ENCODE measurements around the gene STARD13. TPM values are rescaled to one million over a fixed set of nuclear protein-coding genes. Genes with fewer than 3 reads are reported as not detected.
"Not testable (repeated sequence)": the region's sequence is repeated elsewhere in the genome, so short reads cannot be mapped to it uniquely, and the experiment has no call there.

STARD13 gene
- total RNA-seq, 1 donor from 2014 or later: 151 TPM

DNA sequence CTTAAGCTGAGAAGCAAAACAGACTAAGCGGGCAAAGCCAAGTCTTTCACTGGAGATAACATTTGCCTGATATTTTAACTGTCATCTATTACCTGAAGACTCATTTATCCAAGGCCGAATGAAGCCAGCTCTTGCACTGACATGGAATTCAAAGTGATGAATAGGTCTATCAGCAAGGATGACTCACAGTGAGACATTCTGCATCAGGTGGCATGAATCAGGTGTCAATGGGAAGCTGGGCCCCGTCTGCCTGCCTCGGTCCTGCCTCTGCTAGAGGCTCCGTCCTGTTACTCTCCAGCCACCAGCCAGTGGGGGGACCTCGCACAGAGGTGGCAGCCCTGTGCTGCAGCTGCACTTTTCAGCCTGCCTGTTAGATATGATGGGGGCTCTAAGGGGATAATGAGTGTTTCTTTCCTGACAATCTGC, 23.5 kb downstream of the STARD13 start:
- no peak for DNase-seq (ENCODE audit: low spot score)
- intact Hi-C loops (cut with DNase I): no loop called here
- peak; percentile 45 for ATAC-seq

DNA sequence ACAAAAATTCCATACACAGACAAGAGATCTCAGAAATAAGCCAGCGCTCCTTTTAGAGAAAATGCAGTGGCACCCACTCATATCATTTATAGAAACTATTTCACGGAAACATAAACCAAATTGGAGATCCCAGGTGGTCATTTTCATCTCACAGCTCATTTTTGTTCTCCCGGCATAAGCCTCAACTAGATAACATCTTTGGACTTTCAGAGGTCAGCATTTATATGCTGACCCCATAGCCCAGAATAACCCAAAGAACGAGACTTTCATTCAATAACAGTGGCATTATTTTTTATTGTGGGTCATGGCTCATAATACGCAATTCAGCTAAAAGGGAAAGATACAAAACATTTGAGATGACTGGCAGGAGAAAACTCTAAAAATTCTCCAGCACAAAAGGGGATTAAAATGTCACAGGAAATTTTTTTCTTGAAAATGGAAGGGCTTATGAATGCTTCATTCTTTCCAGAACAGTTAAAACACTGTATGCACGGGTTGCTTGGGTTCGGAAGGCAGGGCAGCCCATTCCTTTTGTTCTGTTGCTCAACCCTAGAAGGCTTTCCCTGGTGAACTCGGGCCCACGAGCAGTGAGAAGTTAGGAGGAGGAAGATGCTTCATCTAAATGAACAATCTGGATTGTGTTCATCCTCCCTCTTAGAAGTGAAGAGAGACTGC, 24.0 kb downstream of the STARD13 start:
- ATAC-seq (peak; percentile 92), DNase-seq (ENCODE audit: low spot score) (no peak)
- intact Hi-C loops (cut with DNase I): no loop called here

DNA sequence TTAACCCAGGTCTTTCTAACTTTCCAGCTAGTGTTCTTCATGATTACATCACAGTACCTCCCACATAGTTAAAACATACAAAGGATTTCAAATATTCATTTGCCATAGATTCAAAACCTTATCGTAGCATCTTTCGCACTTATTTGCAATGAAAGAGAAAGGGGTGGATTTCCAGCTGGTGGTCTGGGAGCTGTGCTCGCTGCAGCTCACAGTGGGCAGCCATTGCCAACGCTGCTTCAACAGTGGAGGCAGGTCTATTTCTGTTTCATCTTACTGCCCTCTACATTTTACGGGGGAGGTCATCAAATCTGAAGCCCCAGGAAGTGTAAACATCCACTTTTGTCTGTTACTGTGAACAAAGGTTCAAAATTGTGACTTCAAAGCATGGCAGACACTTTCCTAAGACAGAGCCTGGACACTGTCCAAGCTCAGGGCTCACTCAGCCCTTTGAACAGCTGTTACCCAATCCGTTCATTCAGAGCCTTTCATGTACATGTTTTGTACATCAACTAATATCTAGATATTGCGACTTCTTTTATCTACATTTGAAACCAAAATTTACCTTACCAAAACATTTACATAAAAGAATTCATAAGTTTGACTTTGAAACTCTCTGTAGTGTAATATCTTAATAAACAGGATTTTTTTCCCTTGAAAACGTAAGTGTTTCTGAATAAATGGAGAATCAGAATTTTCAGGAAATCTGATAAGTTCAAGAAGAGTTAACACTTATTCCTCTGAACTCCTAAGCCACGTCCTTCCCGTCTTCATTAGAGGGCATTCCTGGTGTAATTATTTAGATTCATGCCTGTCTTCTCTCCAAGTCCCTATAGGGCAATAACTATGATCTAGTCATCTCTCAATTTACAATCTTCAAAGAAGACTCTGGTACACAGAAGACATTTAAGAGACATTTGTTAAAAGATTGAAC, 25.1 kb downstream of the STARD13 start:
- DNase-seq (ENCODE audit: low spot score) (no peak), ATAC-seq (no peak)
- intact Hi-C loops (cut with DNase I): no loop called here

DNA sequence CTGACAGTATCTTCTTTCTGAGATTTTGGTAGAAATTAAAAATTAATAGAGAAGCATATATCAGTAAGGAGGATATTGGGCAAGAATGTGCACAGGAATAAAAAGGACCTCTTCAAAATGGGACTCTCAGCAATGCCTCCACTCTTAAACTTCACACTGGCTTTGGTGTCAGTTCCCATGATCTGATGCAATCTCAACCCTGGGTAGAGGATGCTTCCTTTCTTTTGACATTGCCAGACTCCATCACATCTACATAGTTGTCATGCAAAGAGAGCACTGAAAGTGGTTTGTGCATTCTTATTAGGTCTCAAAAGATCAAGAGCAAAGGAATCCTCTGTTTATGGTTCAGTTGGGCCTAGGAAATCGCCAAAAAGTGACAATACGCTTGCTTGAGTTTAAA, 26.3 kb downstream of the STARD13 start:
- ATAC-seq (no peak), DNase-seq (ENCODE audit: low spot score) (no peak)
- intact Hi-C loops (cut with DNase I): no loop called here

DNA sequence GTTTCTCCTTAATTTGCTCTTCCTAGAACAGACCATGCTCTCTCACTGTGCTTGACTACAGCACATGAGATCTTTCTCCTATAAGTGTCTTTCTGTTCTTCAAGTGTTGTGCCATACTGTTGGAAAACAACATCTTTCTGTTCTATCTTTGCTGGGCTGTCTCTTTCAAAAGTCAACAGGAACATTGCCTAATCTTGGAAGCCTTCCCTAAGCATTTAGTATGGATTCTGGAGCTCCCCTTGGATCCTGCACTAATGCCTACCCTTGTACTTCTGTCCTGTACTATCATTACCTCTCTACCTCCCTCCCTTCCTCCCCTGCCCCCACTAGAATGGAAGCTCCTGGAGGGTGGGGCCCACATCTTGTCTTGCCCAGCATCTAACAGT, 26.8 kb downstream of the STARD13 start:
- intact Hi-C loops (cut with DNase I): no loop called here
- no peak for DNase-seq (ENCODE audit: low spot score)
- peak; percentile 8 for ATAC-seq

DNA sequence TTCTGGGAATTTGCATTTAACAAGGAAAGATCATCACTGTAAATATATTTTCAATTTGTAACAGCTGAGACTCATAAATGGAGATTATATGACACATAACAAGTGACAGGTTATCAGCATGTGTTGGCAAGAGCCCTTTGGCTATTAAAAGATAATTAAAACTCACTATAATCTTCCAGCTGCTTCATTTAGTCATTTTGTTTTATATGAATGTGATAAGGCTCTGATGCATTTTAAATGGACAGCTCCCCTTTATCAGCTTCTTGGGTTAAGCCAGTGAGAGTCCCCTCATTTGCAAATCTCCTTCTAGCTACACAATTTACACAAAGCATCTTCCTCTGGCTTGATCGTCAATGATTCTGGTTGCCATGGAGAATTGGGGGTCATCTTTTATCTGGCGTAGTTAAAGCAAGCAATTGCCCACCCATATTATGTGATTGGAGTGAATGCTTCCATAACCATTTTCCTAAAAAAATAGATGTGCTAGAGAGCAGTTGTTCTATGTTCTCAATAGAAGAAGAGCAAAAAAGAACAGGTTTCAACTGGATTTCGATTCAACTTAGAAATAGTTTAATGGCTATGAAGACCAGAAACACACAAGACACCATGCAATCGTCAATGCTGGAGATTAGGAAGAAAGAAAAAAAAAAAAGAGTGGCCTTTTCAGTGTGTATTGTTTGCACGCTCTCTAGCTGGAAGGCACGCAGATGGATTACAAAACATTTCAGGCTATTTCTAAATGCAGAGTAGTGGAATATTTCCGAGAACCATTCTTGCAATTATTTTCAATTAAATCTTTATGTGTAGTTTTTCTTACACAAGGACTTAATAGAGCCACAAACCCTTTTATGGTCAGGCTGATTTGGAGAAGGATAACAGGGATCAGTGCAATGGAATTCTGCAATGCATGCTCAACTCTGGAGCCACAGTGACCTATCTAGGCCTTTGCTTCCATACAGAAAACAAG, 27.4 kb downstream of the STARD13 start:
- DNase-seq (ENCODE audit: low spot score) (no peak), ATAC-seq (no peak)
- intact Hi-C loops (cut with DNase I): no loop called here

DNA sequence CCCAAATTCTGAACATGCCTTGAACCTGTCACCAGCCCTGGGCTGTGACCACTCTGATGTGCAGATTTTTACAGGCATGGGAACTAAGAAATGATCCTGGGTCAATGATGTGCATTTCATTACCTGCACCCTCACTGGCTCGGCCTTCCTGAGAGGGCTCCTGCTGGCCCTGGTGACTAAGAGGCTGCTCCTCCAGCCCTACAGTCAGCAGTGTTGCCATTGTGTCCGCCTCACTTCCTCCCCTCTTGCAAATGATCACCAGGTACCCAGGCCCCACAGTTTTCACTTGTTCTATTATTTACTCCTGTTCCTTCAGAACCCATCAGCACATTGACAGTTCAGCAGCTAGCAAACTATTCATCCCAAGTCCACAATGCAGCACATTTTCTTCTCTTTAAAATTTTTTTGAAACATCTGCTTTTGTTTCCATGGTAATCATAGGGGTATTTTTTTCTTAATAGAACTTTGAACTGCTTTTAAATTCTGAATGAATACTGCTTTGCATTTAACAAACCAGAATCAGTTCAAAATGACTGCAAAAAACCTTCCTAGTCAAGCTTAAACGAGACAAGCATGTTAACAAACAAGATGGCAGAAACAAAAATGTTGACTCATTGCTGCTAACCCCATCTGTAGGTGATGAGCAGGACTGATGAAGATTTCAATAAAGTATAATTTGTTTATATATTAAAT, 29.3 kb downstream of the STARD13 start:
- ATAC-seq: no peak
- intact Hi-C loops (cut with DNase I): no loop called here
- no peak for DNase-seq (ENCODE audit: low spot score)

DNA sequence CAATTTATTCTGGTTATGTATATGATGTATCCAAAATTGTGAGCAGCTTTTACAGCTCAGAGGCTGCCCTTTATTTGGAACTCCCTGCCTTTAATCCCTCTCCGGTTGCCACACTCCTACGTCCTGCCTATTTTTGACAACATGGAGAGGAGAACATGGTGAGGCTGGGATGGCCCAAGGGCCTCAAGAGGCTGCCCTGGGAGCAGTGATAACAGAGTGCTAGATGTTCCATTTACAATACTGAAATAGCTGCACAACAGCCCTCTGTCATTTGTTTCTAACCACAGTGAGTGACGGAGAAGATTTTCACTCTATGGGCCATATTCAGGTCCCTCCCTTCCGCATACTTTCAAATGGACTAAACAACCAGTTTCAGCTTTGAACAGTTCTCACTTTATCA, 33.4 kb downstream of the STARD13 start:
- ATAC-seq (peak; percentile 41), DNase-seq (ENCODE audit: low spot score) (no peak)
- intact Hi-C loops (cut with DNase I): no loop called here

DNA sequence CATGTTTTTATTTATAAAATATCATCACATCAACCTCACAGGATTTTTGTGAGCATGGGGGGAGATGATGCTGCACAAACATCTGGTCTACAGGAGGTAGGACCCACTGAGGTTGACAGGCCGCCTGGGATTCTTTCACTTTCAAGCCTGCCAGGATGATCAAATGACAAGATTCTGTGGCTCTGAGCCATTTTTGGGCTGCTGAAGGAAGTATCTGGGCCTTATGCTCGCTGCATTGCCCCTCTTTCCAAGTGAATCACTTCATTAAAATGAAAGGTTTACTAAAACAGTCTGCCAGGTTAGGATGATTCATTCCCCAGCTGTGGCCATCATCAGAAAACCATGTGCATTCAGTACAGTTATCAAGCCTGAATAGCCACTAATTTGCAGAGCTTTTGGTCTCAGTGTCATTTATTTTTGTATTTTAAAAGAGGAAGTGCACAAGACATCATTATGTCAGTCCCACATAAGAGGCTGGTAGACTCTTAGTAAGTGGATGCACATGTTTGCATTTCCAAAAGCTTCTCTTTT, 34.4 kb downstream of the STARD13 start:
- ATAC-seq (peak; percentile 36), DNase-seq (ENCODE audit: low spot score) (no peak)
- intact Hi-C loops (cut with DNase I): no loop called here

DNA sequence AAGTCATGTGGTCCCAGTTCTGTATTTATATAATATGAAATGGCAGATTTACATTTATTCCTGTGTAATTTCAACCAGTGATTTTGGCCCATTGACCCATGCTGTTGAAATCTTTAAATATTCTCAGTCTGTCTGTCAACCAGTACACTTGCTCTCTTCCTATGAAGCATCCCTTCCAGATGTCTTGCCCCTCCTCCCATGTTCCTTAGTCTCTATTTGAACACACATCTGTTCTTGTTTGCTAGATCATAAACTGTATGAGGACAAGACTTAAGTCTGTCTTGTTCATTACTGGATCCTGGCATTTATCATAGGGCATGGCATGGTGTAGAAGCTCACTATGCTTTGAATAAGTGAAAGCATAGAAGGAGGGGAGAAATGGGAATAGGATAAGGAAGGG, 34.9 kb downstream of the STARD13 start:
- DNase-seq (ENCODE audit: low spot score) (no peak), ATAC-seq (no peak)
- intact Hi-C loops (cut with DNase I): no loop called here

DNA sequence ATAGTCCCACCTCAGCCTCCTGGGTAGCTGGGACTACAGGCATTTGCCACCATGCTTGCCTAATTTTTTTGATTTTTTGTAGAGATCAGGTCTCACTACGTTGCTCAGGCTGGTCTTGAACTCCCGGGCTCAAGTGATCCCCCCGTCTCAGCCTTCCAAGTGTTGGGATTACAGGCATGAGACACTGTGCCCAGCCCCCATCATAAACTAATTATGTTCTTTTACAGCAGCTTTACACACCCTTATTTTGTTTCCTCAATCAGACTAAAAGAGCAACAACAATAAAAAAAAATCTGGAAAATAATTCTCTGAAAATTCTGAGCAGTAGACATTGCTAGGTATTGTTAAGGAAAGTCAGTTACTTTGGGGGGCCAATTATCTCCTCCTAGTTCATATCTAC, 35.7 kb downstream of the STARD13 start:
- DNase-seq (ENCODE audit: low spot score): no peak
- intact Hi-C loops (cut with DNase I): no loop called here
- no peak for ATAC-seq

DNA sequence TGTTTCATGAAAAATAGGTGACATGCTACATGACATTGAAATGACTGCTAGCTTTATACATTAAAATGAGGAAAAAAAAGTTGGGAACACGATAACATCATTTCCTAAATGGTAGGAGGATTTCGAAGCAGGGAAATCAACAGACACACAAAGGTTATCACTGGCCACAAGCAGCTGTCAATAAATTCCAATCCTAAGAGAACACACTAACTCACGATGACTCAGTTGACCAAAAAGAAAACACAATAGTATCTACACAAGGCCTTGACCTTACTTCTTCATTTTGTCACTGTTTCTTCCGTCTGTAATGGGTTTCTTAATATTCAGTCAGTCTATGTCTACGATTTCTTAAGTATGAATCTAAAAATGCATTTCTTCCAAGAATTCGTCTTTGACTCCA, 36.5 kb downstream of the STARD13 start:
- ATAC-seq (no peak), DNase-seq (ENCODE audit: low spot score) (no peak)
- intact Hi-C loops (cut with DNase I): no loop called here

DNA sequence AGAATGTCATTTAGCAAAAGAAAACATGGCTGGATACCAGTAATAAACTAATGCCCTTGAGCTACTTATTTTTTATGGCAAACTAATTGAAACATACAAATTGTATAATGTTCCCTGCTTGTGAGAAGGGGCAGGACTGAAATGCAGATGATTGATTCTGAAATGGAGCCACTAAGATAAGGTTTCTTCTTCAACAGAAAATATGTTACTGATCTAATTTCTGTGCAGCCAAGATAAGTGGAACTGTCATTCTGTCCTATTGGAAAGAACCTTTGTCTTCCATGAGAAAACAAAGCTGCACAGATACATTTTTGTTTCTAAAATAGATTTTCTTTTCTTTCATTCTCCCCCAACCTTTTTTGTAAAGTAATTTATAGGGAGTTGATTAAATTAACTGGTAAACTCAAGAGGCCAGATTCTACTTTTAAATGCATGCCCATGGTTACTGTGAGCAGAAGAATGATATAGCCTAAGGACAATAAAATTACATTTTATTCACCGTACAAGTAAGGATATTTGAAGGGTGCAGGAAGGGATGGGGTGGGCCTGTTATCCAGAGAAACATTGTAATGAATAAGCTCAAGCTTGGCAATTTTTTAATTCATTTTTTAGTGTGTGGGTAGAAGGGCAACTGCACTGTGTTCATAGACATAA, 39.9 kb downstream of the STARD13 start:
- no peak for DNase-seq (ENCODE audit: low spot score)
- no peak for ATAC-seq

DNA sequence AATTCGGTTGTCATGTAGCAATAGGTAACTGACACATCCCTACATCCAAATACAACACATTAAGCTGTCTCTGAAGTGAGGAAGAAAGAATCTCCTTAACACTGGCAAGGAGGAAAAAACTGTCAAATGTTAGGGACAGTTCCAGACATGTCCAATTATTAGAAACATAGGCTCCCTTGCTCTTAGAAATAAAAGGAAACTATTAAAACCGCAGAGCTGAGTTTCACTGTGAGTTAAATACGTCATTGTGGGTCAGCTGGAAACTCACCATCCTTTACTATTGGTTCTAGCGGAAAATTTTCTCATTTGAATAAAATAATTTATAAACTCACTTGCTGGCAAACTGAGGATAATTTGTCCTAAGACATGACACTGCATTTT, 40.7 kb downstream of the STARD13 start:
- DNase-seq (ENCODE audit: low spot score): no peak
- intact Hi-C loops (cut with DNase I): no loop called here
- no peak for ATAC-seq

More for the DNA sequence above, 39.9 kb downstream of the STARD13 start:
- intact Hi-C loops (cut with DNase I): no loop called here

DNA sequence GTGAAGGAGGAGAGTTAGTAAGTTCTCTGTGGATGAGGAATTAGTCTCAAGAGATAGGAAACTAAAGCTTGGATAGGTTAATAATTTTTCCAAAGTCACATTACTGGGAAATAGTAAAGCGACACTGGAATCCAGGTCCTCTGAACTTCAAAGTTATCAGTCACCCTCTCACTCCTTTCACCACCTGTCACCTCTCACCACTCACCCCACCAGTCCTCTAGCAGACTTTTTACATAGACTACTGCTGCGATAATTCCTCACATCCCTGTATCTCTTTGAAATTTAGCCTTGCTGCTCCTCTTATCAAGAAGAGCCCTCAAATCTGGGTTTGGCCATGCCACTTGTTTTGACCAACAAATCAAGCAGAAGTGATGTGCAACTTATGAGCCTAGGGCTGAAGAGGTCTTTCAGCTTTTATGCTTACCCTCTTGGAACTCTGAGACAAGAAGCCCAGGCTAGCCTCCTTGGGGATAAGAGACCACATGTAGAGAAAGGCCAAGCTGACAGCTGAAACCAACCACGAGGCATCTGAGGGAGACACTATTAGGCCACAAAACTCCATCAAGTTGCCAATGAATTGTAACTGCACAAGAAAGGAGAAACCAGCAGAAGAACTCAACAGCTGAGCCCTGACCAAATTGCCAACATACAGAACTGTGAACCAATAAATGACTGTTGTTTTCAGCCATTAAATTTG, 41.2 kb downstream of the STARD13 start:
- no peak for DNase-seq (ENCODE audit: low spot score)
- no peak for ATAC-seq

DNA sequence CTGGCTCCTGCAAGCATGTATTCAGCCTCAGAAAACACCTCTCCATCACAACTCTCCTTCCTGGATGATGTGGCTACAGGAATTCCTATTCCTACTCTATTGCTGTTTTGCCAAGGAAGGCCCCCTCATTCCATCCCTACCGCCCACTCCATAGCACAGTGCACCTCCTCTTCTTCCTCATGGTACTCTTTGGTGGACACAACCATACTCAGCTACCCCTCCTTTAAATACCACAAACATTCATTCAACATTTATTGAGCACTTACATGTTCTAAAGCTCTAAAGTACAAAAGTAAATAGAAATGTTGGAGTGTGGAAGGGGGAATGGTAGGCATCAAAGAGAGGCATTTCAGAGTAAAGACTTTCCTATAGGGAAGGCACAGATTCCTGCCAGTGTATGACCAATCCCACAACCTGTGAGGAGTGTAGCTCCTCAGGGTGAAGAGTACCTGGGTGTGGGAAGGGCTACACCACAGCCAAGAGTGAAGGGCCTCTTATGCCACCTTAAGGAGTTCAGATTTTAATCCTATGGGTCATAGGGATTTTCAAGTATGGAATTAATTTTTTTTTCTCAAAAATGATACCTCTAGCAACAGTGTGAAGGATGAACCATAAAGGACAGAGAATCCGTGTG, 42.5 kb downstream of the STARD13 start:
- DNase-seq (ENCODE audit: low spot score) (no peak), ATAC-seq (no peak)
- intact Hi-C loops (cut with DNase I): no loop called here

More for the DNA sequence above, 41.2 kb downstream of the STARD13 start:
- intact Hi-C loops (cut with DNase I): no loop called here

DNA sequence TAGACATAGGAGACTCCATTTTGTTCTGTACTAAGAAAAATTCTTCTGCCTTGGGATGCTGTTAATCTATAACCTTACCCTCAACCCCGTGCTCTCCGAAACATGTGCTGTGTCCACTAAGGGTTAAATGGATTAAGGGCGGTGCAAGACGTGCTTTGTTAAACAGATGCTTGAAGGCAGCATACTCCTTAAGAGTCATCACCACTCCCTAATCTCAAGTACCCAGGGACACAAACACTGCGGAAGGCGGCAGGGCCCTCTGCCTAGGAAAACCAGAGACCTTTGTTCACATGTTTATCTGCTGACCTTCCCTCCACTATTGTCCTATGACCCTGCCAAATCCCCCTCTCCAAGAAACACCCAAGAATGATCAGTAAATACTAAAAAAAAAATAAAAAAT, 43.2 kb downstream of the STARD13 start:
- not testable (repeated sequence) for DNase-seq (ENCODE audit: low spot score); ATAC-seq

More for the DNA sequence above, 43.2 kb downstream of the STARD13 start:
- intact Hi-C loops (cut with DNase I): not testable (repeated sequence)
